HG02759 (cell line): ENCODE results near the gene ZC2HC1C.
A peak's percentile ranks its signal among the peaks of the same experiment; 100 is the strongest.

Source experiments
- ATAC-seq: cut with Tn5 transposase; IDR thresholded peaks from one replicate; pipeline ENCODE4 v1.9.1; 2021; ENCODE audit warnings: mild to moderate bottlenecking, moderate library complexity; ENCODE audit not compliant: unreplicated experiment

ZC2HC1C gene, protein sequence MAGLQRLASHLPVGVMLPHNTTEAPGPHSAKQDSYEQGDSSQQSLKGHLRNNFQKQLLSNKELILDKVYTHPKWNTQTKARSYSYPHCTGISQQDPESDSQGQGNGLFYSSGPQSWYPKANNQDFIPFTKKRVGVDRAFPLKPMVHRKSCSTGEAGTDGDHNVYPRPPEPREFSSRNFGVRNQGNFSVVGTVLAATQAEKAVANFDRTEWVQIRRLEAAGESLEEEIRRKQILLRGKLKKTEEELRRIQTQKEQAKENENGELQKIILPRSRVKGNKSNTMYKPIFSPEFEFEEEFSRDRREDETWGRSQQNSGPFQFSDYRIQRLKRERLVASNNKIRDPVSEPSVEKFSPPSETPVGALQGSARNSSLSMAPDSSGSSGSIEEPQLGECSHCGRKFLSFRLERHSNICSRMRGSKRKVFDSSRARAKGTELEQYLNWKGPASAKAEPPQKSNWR

DNA sequence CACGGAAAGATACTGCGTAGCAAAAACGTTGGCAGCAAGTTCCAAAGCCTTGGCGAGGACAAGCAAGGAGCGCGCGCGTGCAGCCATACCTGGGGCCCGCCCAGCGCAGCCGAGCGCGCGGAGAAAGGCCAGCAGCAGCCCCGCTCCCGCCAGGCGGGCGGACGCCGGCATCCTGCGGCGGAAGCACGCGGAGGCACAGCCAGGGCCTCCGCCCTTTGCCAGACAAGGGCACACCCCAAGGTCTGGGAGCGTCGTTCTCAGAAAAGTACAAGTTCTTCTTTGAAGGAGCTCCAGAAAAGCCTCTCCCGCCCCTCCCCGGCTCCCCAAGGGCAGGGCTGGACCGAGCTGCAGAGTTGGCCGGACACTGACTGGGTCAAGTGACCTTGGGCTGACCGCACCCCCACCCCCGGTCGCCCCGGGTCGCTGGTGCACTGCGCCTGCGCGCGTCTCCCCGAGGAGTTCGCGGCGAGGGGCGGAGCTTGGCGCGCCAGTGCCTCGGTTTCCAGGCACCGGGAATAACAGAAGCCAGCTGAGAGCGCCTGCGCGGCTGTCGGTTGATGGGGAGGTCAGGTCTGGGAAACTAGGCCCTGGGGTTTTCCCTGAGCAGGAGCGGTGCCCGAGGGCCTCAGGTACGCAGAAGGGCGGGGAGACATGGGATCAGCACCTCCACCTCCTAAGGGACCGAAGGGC lies at the start of gene ZC2HC1C:
Gene ZC2HC1C, plus strand, starts transcription at position 521 of the 690 bp plus-strand sequence. CDS start 933 bp downstream, outside the sequence.
- ATAC-seq, result peak; percentile 82

GRCh38 chr14:75022655-75023054 lies 46.8 kb upstream of the ZC2HC1C start:
- ATAC-seq, result no peak

DNA sequence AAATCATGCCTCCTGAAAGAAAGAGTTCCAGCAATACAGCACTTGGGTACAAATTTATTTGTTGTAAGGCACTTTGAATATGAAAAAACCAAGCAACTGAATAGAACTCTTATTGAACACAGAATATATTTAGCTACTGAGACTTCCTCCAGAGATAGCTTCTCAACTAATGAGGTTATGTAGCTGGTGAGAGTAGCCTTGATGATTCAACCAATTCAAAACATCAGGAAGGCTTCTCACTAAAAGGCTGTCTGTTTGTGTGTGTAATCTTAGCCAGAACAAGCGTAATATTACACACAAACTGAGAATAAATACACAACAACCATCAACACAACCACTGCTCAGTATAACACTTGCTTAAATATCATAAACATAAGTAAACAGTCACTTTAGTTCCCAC lies 46.3 kb upstream of the ZC2HC1C start:
- ATAC-seq, result no peak

GRCh38 chr14:75025082-75025481 lies 44.4 kb upstream of the ZC2HC1C start:
- ATAC-seq, result no peak

DNA sequence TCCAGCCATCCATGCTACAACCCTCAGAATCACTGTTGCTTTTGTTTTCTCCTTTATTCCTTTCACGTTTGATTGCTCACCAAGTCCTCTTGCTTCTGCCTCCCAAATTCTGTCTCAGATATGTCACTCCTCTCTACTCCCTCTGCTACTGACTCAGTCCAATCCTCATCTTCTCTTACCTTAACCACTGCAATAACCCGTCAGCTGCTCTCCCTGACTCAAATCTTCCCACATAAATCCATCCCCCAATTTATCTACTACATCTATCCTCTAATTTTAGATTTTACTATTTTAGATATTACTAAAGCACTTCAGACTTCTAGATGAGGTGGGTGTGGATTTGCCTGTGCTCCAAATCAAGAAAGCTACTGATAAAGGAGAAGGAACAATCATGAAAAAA lies 43.6 kb upstream of the ZC2HC1C start:
- no peak for ATAC-seq

- ATAC-seq, result no peak
These were observed 39.3 kb upstream of the ZC2HC1C start for GRCh38 chr14:75030147-75030546.

DNA sequence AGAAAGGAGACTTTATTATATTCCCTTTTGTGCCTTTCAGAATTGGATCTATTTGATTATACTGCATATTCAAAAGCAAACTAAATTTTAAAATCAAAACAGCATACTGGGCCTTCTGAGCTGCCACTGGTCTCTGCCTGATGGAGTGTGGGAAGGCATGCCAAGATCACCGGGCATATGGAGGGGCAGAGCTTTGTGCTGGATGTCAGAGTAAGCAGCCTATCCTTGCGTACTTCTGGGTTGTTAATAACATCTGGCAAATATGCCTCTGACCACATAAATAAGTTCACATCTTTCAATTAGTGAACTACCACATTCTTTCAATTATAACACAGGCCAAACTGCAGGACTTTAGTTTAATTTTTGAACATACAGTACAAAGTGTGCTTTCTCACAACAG lies 36.5 kb upstream of the ZC2HC1C start:
- ATAC-seq, result no peak

GRCh38 chr14:75040507-75040906 lies 28.9 kb upstream of the ZC2HC1C start:
- ATAC-seq, result no peak

DNA sequence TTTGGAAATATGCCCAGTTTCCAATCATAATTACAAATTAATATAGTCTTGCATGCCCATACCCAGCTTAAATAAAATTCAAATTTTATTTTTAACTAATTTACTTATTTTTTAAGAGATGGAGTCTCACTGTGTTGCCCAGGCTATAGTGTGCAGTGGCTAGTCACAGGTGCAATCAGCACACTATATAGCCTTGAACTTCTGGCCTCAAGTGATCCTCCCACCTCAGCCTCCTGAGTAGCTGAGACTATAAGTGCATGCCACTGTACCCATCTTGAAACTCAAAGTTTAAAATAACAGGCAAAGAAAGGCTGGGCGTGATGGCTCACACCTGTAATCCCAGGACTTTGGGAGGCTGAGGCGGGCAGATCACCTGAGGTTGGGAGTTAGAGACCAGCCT lies 28.5 kb upstream of the ZC2HC1C start:
- ATAC-seq, result no peak

DNA sequence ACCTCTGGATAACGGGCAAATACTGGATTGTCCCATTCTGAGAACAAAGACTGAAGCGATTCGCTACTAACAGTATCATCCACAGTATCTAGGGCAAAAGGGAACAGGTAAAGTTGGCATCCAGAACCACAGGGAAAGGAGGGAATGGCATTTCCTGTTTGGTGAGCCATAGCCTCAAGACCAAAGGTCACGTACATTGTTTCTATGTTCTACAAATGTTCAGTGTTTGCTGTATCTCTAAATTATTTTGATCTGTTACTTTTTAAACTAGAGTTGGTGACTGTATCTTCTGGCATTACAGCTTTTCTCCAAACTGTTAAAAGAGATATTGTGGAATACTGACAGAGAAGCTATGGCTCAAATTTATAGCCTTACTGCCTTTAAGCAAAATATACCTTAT lies 27.8 kb upstream of the ZC2HC1C start:
- no peak for ATAC-seq

DNA sequence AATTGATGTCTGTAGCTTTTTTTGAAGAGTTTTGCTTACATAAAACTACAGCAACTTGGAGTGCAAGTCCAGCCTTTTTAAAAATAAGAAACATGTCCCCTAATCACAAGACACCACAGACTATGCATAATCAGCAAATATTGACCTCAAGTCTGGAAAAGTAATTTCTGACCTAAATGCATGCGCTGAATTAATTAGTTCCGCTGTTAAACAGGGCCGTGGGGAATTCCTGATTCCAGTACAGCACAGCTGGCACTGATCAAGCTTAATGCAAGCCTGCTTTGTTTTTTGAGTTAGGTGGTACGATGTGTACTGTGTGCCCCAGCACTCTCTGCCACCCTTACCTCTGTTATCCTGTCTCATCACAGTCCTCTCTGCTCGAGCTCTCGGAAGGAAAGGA lies 27.4 kb upstream of the ZC2HC1C start:
- ATAC-seq, result no peak

DNA sequence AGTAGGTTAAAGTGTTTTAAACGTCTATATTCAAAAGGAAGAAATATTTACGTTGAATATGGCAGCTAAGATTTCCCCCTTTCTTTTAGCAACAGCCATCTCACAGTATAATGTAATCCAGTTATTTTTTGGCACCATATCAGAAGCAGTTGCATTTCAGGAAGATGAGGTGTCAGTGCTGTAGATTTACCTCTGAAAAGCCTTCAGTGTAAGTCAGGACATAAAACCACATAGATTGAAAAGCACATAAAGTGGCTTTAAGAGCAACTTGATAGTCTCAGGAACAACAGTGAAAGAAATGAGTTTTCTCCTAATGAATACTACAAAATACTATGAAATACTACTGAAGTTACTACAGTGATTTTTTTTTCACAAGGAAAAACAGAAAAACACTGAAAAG lies 25.1 kb upstream of the ZC2HC1C start:
- no peak for ATAC-seq

GRCh38 chr14:75044752-75045151 lies 24.7 kb upstream of the ZC2HC1C start:
- no peak for ATAC-seq

DNA sequence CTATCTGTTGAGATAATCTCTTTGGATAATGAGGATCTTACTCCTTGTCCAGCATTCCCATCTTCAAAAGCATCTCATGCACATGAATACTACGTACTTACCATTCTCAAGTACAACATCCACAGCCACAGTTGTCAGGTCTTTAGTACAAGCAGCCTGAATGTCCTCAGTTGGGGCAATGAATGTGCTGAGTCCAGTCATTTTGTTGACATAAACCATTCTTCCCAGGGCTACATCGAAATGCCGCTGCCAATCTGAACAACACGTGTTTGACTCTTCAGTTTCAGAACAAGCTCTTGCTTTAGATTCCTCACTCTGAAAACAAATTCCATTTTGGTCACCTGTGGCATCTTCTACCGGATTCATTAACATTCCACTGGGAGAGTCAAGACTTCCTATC lies 23.2 kb upstream of the ZC2HC1C start:
- no peak for ATAC-seq

DNA sequence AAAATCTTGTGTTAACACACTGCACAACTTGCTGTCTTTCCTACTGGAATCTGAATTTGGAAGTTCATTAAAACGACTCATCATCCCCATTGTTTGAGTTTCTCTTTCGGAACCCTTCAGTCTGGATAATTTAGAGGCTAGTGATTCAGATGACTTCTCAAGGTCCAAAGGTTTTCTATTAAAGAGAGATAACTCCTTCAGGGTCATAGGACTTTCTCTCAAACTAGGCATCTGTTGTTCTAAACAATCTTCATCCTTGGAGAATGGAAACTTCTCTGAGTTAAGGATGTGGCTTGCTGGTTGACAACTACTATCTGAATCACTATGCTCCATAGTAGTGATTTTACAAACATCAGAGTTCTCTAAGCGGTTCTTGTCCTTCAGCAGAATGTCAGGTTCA lies 22.5 kb upstream of the ZC2HC1C start:
- no peak for ATAC-seq

GRCh38 chr14:75047506-75047905 lies 21.9 kb upstream of the ZC2HC1C start:
- no peak for ATAC-seq

DNA sequence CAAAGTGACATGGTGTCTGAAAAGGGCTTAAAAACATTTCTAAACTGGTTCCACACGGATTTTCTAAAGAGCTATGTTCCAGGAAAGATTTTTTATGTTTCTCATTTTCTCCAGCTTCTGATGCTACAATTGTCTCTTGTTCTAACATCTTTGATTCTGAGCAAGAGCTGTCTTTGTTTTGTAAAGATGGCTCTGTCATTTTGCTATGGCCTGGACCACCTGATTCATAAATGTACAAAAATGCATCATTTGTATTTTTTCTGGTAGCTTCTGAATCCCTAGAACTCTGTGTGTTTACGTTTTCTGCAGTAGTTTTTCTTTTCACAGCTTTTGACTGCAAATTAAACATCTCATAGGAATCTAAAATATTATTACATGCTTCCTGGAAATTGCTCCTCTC lies 21.3 kb upstream of the ZC2HC1C start:
- no peak for ATAC-seq

GRCh38 chr14:75049136-75049535 lies 20.3 kb upstream of the ZC2HC1C start:
- no peak for ATAC-seq

- no peak for ATAC-seq
These were observed 19.7 kb upstream of the ZC2HC1C start for GRCh38 chr14:75049731-75050201.

GRCh38 chr14:75050852-75051555 lies 18.4 kb upstream of the ZC2HC1C start, which contains the start of gene MLH3:
Gene MLH3 (minus strand): TSS chr14:75051467. CDS start chr14:75049655, 1,812 bp downstream.
- ATAC-seq, result peak; percentile 83

GRCh38 chr14:75051556-75051899 lies 17.9 kb upstream of the ZC2HC1C start:
- ATAC-seq, result no peak
